Thyroid gland (tissue), 4 donors: ENCODE data around the gene ST7.
A peak's percentile ranks its signal among the peaks of the same experiment; 100 is the strongest.

ENCODE experiments used
- POLR2A ChIP-seq, 2 donors: fragments of 450-650 bp; IDR thresholded peaks; one replicate each; pipeline ENCODE4 v1.6.1; 2017; ENCODE audit warnings: antibody characterized with exemption in 2 of 2, mild to moderate bottlenecking in 2 of 2, moderate library complexity in 1 of 2
- TF ChIP-seq, protein P1 (sequence below), 6 experiments: fragments of 200-600 bp in 3 of 6; fragments of 450-650 bp in 3 of 6; sonication (generic) in 3 of 6; IDR thresholded peaks; one replicate each; pipeline ENCODE4 v1.5.1; 2016 to 2019; ENCODE audit warnings: antibody characterized with exemption in 6 of 6, mild to moderate bottlenecking in 2 of 6, inconsistent platforms in 1 of 6, moderate library complexity in 1 of 6

DNA sequence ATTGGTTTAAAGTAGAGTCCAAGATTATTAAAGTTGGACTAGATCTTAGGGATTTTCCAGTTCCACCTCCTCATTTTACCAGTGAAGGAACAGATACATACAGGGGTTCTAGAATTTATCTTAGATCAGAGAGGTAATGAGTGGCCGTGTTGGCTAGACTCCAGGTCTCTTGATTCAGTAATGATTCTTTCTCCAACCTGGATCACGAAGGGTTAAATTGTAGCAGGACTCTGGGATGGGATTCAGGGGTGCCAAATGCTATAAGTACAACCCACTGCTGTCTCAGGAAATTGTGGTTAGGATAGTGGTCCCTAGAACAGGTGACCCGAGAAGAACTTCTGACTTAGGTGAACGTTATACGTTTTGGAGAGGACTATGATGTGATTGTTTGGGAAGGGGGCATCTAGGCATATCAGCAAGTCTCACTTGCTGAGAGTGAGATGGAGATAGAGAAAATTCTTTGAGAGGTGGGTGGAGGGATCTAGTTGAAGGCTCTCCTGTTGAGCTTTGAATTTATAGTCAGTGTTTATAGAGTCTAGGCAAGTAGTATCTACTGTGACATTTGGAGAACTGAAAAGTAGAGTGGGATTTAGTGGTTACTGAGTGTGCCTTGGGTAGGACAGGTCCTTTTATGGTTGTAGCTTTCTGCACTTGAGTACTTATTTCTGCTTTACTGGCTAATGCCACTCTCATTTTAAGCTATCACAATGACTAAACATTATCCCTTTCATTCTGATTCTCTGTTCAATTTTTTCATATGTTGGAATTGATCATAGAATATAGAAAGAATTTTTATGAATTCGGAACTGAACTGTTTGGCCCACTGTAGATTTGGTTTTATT is 58.3 kb downstream of the ST7 start:
- TF ChIP-seq, protein P1, sequence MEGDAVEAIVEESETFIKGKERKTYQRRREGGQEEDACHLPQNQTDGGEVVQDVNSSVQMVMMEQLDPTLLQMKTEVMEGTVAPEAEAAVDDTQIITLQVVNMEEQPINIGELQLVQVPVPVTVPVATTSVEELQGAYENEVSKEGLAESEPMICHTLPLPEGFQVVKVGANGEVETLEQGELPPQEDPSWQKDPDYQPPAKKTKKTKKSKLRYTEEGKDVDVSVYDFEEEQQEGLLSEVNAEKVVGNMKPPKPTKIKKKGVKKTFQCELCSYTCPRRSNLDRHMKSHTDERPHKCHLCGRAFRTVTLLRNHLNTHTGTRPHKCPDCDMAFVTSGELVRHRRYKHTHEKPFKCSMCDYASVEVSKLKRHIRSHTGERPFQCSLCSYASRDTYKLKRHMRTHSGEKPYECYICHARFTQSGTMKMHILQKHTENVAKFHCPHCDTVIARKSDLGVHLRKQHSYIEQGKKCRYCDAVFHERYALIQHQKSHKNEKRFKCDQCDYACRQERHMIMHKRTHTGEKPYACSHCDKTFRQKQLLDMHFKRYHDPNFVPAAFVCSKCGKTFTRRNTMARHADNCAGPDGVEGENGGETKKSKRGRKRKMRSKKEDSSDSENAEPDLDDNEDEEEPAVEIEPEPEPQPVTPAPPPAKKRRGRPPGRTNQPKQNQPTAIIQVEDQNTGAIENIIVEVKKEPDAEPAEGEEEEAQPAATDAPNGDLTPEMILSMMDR (IDR thresholded peaks at IDR 0.05), result no peak
- TF ChIP-seq POLR2A (IDR thresholded peaks at IDR 0.05), result peak in 1 of 2 donors; percentile 21
